ENCODE data around the gene RABGAP1L. TPM values are rescaled to one million over a fixed set of nuclear protein-coding genes. Genes with fewer than 3 reads are reported as not detected.

Gene RABGAP1L
- total and polyA plus RNA-seq, 12 donors, result 13.0 to 167 (median 109) TPM

- H3K36me3 ChIP-seq, result peaks cover 0 to 64% (median 22%) of the 10 kb centered on the region in 9 donors
- H3K27ac ChIP-seq, result no peak overlapping the region
- no peaks in the 10 kb centered on the region for H3K27me3 ChIP-seq
- H3K9me3 ChIP-seq, result peaks cover 0 to 36% (median 8%) of the 10 kb centered on the region in 11 donors
- H3K4me3 ChIP-seq, result no peak overlapping the region
- no peak for TF ChIP-seq CTCF (IDR thresholded peaks at IDR 0.05)
- ATAC-seq, result no peak
- no peak for DNase-seq
- intact Hi-C loops (cut with DNase I), result no loop called here
- no peaks in the 10 kb centered on the region for H3K4me1 ChIP-seq
These were observed 131.7 kb downstream of the RABGAP1L start for GRCh38 chr1:174291059-174291458.

DNA sequence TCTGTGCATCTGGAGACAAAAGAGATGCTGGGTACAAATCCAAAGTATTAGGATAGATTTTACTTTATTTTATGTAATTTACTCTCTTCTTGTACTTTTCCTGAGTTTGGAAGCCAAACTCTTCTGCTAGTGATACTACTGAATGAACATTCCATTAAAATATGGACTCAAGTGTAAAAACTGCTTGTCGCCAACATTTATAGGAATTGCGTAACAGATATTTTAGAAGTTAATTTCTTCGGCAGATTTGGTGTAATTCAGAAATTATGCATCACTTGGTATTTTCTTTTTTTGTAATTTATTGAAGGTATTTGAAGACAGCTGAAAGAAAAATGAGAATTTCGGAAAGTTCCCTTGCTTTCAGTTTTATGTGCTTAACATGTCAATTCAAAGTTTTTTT lies 137.0 kb downstream of the RABGAP1L start:
- Histone ChIP-seq H3K9me3 (peaks cover 0 to 11% (median 5%) of the 10 kb centered on the region in 11 donors), H3K4me3 (no peak overlapping the region), H3K27ac (no peak overlapping the region), H3K4me1 (no peaks in the 10 kb centered on the region), H3K36me3 (peaks cover 0 to 36% (median 1%) of the 10 kb centered on the region in 9 donors), H3K27me3 (no peaks in the 10 kb centered on the region)
- DNase-seq (no peak), ATAC-seq (no peak)
- intact Hi-C loops (cut with DNase I), result no loop called here
- no peak for TF ChIP-seq CTCF (IDR thresholded peaks at IDR 0.05)
- WGBS, 2 donors, result 95% methylated on average over 4 of the region's 4 CpGs

GRCh38 chr1:174297351-174297750 lies 138.0 kb downstream of the RABGAP1L start:
- Histone ChIP-seq H3K27me3 (no peaks in the 10 kb centered on the region), H3K27ac (no peak overlapping the region), H3K36me3 (peaks cover 0 to 33% (median 0%) of the 10 kb centered on the region in 9 donors), H3K4me1 (no peaks in the 10 kb centered on the region), H3K9me3 (peaks cover 0 to 16% (median 7%) of the 10 kb centered on the region in 11 donors), H3K4me3 (no peak overlapping the region)
- no peak for ATAC-seq
- intact Hi-C loops (cut with DNase I), result no loop called here
- WGBS, 2 donors, result 83 to 86% methylated on average over 10 of the region's 10 CpGs
- DNase-seq, result no peak
- no peak for TF ChIP-seq CTCF (IDR thresholded peaks at IDR 0.05)

GRCh38 chr1:174301295-174302077 lies 142.2 kb downstream of the RABGAP1L start:
- intact Hi-C loops (cut with DNase I), result no loop called here
- no peak overlapping the region for H3K4me3 ChIP-seq
- 98 to 99% methylated on average over 5 of the region's 5 CpGs for WGBS, 2 donors
- H3K27ac ChIP-seq, result no peak overlapping the region
- no peak for DNase-seq
- no peak for ATAC-seq
- peaks cover 0 to 16% (median 7%) of the 10 kb centered on the region in 11 donors for H3K9me3 ChIP-seq
- peaks cover 0 to 38% (median 9%) of the 10 kb centered on the region in 9 donors for H3K36me3 ChIP-seq
- H3K4me1 ChIP-seq, result no peaks in the 10 kb centered on the region
- no peak for TF ChIP-seq CTCF (IDR thresholded peaks at IDR 0.05)
- H3K27me3 ChIP-seq, result no peaks in the 10 kb centered on the region
